HG02763 (cell line): ENCODE data around the gene SCUBE1.
"Not testable (repeated sequence)": the region's sequence is repeated elsewhere in the genome, so short reads cannot be mapped to it uniquely, and the experiment has no call there.

Experiments used
- ATAC-seq: cut with Tn5 transposase; IDR thresholded peaks from one replicate; pipeline ENCODE4 v1.9.1; 2021; ENCODE audit warnings: mild to moderate bottlenecking, moderate library complexity; ENCODE audit not compliant: unreplicated experiment

SCUBE1 gene

GRCh38 chr22:43287441-43287840, 55.7 kb downstream of the SCUBE1 start:
- ATAC-seq, result no peak

GRCh38 chr22:43281394-43281793, 61.8 kb downstream of the SCUBE1 start:
- no peak for ATAC-seq

GRCh38 chr22:43280523-43280886, 62.7 kb downstream of the SCUBE1 start:
- not testable (repeated sequence) for ATAC-seq

- no peak for ATAC-seq
Observed at GRCh38 chr22:43279867-43280522, 63.2 kb downstream of the SCUBE1 start.

- ATAC-seq, result no peak
Observed at GRCh38 chr22:43277987-43278601, 65.1 kb downstream of the SCUBE1 start.

GRCh38 chr22:43277091-43277490, 66.1 kb downstream of the SCUBE1 start:
- no peak for ATAC-seq

- no peak for ATAC-seq
Observed at GRCh38 chr22:43276321-43276720, 66.9 kb downstream of the SCUBE1 start.

GRCh38 chr22:43275545-43276317, 67.4 kb downstream of the SCUBE1 start:
- no peak for ATAC-seq

GRCh38 chr22:43274595-43275240, 68.5 kb downstream of the SCUBE1 start:
- no peak for ATAC-seq

GRCh38 chr22:43273902-43274484, 69.2 kb downstream of the SCUBE1 start:
- ATAC-seq, result no peak

GRCh38 chr22:43272869-43273318, 70.3 kb downstream of the SCUBE1 start:
- ATAC-seq, result no peak

GRCh38 chr22:43272301-43272700, 70.9 kb downstream of the SCUBE1 start:
- ATAC-seq, result no peak

GRCh38 chr22:43270949-43271348, 72.2 kb downstream of the SCUBE1 start:
- ATAC-seq, result no peak

- ATAC-seq, result no peak
Observed at GRCh38 chr22:43270314-43270908, 72.8 kb downstream of the SCUBE1 start.

GRCh38 chr22:43269646-43270045, 73.5 kb downstream of the SCUBE1 start:
- no peak for ATAC-seq

GRCh38 chr22:43269246-43269645, 73.9 kb downstream of the SCUBE1 start:
- ATAC-seq, result no peak

GRCh38 chr22:43267981-43268660, 75.1 kb downstream of the SCUBE1 start:
- no peak for ATAC-seq

GRCh38 chr22:43267332-43267980, 75.7 kb downstream of the SCUBE1 start:
- no peak for ATAC-seq

- ATAC-seq, result no peak
Observed at GRCh38 chr22:43266076-43266475, 77.1 kb downstream of the SCUBE1 start.
